GM12874 (cell line): Measurements from ENCODE around the gene IDI2.

ENCODE experiments used
- TF ChIP-seq, protein P1 (sequence below): IDR thresholded peaks from 2 replicates; pipeline ENCODE4 v1.5.1; 2011; ENCODE audit warnings: low read depth, mild to moderate bottlenecking, control low read depth, low read length, moderate library complexity; ENCODE audit not compliant: insufficient read depth

The IDI2 gene

DNA sequence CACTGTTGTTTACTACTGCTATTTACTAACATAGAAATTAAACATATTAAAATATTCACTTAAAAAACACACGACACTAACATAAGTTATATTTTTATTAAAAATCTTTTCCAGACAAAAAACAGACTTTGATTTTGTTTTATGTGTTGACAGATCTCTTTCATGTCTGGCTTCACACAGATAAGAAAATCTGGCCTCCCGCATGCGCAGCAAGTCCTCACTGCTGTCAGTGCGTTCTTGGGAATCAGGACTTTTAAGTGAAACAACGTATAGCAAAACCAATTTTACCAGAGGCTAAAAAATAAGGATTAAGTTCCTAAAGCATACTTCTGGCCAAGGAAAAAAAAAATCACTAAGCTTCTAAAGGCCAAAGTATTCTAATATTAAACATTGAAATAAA, 24.5 kb upstream of the IDI2 start:
- TF ChIP-seq, protein P1, sequence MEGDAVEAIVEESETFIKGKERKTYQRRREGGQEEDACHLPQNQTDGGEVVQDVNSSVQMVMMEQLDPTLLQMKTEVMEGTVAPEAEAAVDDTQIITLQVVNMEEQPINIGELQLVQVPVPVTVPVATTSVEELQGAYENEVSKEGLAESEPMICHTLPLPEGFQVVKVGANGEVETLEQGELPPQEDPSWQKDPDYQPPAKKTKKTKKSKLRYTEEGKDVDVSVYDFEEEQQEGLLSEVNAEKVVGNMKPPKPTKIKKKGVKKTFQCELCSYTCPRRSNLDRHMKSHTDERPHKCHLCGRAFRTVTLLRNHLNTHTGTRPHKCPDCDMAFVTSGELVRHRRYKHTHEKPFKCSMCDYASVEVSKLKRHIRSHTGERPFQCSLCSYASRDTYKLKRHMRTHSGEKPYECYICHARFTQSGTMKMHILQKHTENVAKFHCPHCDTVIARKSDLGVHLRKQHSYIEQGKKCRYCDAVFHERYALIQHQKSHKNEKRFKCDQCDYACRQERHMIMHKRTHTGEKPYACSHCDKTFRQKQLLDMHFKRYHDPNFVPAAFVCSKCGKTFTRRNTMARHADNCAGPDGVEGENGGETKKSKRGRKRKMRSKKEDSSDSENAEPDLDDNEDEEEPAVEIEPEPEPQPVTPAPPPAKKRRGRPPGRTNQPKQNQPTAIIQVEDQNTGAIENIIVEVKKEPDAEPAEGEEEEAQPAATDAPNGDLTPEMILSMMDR = no peak

DNA sequence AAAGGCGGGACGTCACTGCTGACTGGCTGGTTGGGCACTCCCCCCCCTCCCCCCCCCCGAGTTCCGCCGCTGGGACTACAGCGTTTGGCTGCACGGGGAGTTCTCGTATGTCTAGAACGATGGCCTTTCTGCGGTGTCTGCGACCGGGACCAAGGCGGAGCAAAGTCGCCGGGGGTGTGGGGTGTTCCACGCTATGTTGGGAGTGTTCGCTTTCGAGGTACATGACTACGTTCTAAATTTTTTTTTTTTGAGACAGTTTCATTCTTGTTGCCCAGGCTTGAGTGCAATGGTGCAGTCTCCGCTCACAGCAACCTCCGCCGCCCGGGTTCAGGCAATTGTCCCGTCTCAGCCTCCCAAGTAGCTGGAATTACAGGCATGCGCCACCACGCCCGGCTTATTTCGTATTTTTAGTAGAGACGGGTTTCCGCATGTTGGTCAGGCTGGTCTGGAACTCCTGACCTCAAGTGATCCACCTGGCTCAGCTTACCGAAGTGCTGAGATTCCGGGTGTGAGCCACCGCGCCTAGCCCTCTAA, 23.8 kb upstream of the IDI2 start:
- TF ChIP-seq, protein P1 = no peak

DNA sequence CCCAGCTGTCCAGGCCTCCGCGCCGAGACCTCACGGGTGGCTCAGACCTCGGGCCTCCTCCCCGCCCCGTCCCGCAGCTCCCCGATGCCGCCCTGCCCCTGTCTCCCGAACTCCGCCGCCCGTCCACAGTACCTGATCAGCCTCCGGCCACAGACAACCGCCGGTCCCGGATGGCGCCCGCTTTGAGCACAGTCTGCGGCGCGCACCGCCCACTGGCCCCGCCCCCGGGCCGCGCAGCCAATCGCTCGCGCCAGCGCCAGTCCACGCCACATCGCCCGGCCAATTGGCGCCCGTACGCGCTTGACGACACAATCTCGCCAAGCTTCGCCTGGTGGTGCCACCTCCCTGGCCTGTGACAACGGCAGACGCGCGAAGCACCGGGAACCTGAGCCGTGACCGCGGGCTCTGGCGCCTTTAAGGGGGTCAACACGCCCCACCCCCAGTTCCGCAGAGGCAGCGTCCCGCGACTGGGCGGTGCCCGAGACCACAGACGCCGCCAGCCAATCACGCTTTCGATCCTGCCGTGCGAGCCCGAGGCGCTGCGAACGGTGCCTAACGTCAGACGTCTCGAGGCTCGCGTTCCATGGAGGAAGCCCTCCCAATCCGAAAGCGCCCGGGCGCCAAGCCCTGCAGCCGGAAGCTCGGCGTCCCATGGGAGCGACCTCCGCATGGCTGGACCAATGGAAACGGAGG, 23.2 kb upstream of the IDI2 start, which contains the start of gene IDI1:
IDI1 (minus strand) TSS at position 388 of the 693 bp plus-strand sequence; CDS start at position 272, 116 bp downstream.
- TF ChIP-seq, protein P1 = no peak

DNA sequence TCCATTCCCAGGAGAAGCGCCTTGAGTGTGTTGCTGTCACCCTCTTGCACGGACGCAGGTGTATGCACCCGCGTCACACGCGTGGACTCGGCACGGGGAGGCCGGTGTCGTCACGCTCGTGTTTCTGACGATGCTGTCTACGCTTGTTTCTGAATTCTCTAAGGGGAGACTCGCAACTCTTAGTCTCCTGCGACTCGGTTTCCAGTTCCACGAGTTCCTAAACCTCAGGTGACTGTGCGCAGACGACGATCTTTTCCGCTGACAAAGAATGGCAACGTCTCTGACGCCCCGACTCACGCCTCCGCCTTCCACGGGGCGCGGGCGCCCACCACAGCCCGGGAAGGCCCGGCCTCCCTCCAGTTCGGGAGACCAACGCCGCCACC, 22.7 kb upstream of the IDI2 start:
- TF ChIP-seq, protein P1 = no peak

DNA sequence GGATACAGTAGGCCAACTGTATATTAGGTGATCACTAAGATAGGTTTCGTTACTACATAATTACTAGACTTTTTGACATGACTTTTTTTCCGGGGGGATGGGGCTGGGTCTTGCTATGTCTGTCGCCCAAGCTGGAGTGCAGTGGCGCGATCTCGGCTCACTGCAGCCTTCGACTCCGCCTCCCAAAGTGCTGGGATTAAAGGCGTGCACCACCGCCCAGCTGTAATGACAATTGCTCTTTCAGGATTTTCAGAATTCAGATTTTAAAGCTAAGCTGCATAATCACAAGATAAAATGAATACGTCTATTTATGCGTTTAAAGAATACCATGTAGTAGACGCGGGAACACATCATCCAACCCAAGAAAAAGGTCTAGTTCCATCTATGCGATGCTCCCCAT, 22.3 kb upstream of the IDI2 start:
- TF ChIP-seq, protein P1 = no peak

DNA sequence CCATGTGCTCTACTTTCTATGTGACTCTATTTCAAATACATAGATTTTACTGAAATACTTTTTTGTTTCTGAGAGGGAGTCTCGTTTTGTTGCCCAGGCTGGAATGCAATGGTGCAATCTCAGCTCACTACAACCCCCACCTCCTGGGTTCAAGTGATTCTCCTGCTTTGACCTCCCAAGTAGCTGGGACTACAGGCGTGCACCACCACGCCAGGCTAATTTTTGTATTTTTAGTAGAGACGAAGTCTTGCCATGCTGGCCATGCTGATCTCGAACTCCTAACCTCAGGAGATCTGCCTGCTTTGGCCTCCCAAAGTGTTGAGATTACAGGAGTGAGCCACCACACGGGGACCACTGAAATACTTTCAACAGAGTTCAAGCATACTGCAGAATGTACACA, 19.8 kb upstream of the IDI2 start:
- TF ChIP-seq, protein P1 = no peak

DNA sequence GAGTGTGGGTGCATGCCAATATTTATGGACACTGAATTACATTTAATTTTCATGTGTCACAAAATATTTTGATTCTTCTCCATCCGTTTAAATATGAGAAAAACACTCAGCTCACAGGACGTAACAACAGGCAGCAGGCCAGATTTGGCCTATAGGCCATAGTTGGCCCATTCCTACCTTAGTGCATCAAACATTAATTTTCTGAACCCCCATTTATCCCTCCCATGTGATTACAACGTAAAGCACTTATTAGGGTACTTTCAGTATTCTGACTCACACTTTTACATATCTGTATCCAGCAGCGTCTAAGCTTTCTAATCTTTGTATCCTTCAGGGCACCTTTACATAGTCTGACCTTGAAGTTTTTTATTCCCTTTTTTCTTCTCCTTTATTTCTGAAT, 19.3 kb upstream of the IDI2 start:
- TF ChIP-seq, protein P1 = no peak
